ENCODE measurements around the gene INTS11.

GRCh38 chr1:1297802-1298424 lies 26.5 kb downstream of the INTS11 start:
- TF ChIP-seq EZH2 (IDR thresholded peaks at IDR 0.05) (no peak), POLR2AphosphoS5 (IDR thresholded peaks at IDR 0.05; ENCODE audit: borderline replicate concordance, low read depth, low read length) (no peak)

All from SK-N-MC (cell line).